Measurements from ENCODE around the gene TUNAR. TPM values are rescaled to one million over a fixed set of nuclear protein-coding genes. Genes with fewer than 3 reads are reported as not detected.

TUNAR gene
- total RNA-seq, 1 experiment from 2014 or later = not detected

GRCh38 chr14:95835121-95835730 is 41.4 kb upstream of the TUNAR start:
- intact Hi-C loops (cut with micrococcal nuclease) = no loop called here
- no peak overlapping the region for H3K4me2 ChIP-seq (ENCODE audit: low read length)
- no peaks in the 10 kb centered on the region for H3K4me1 ChIP-seq (ENCODE audit: insufficient read depth, low read length)
- H3K79me2 ChIP-seq (ENCODE audit: low read length) = no peaks in the 10 kb centered on the region
- no peaks in the 10 kb centered on the region for H3F3A ChIP-seq (ENCODE audit: low read length, unreplicated experiment)
- H3K36me3 ChIP-seq (ENCODE audit: low read depth, low read length) = no peaks in the 10 kb centered on the region
- POLR2A ChIA-PET (ENCODE audit: unreplicated experiment) = no interaction called here
- TF ChIP-seq EZH2 (IDR thresholded peaks at IDR 0.05; ENCODE audit: low read length, unreplicated experiment) (no peak), CTCF (conservative IDR thresholded peaks at IDR 0.05; ENCODE audit: low read depth, low read length) (no peak), EZH2phosphoT487 (IDR thresholded peaks at IDR 0.05; ENCODE audit: borderline replicate concordance, low read length) (no peak)
- no peaks in the 10 kb centered on the region for H3K9me2 ChIP-seq (replicated peaks; ENCODE audit: low read length)
- no peak overlapping the region for H3K9ac ChIP-seq (ENCODE audit: low read length)
- H3K27me3 ChIP-seq (ENCODE audit: low read length) = no peaks in the 10 kb centered on the region
- H3K4me3 ChIP-seq (ENCODE audit: low read length) = no peak overlapping the region
- no peak overlapping the region for H2AFZ ChIP-seq (ENCODE audit: low read length)
- ATAC-seq (no peak), DNase-seq (no peak)
- H3K9me3 ChIP-seq (ENCODE audit: low read length) = no peaks in the 10 kb centered on the region
- no peak overlapping the region for H3K27ac ChIP-seq (ENCODE audit: low read length)
- no peaks in the 10 kb centered on the region for H4K20me1 ChIP-seq (ENCODE audit: low read length)
- BruUV-seq (replicated peaks) = no TSS peak
- CTCF ChIA-PET = no interaction called here

DNA sequence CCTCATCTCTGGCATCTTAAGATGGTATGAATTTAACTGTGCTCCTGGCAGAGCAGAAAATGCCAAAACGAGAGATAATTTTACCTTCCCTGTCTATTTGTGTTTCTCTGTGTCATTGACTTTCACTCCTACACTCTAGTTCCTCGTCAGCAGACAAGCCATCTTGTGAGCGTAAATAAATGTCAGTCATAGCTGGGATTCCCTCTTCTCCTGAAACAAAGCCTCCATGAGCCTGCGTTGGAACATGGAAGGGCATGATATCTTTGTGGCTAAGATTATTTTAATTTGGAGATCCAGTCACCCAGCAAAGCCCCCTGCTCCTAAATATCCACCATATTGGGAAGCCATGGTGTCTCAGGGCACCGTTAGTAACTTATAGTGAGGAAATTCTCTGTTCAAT is 37.8 kb upstream of the TUNAR start:
- no peaks in the 10 kb centered on the region for H3K79me2 ChIP-seq (ENCODE audit: low read length)
- POLR2A ChIA-PET (ENCODE audit: unreplicated experiment) = no interaction called here
- no peaks in the 10 kb centered on the region for H3K9me3 ChIP-seq (ENCODE audit: low read length)
- H3K4me1 ChIP-seq (ENCODE audit: insufficient read depth, low read length) = no peaks in the 10 kb centered on the region
- no peak for TF ChIP-seq CTCF (conservative IDR thresholded peaks at IDR 0.05; ENCODE audit: low read depth, low read length)
- TF ChIP-seq EZH2phosphoT487 (IDR thresholded peaks at IDR 0.05; ENCODE audit: borderline replicate concordance, low read length) = no peak
- TF ChIP-seq EZH2 (IDR thresholded peaks at IDR 0.05; ENCODE audit: low read length, unreplicated experiment) = no peak
- H2AFZ ChIP-seq (ENCODE audit: low read length) = no peak overlapping the region
- DNase-seq = no peak
- H3K4me2 ChIP-seq (ENCODE audit: low read length) = no peak overlapping the region
- no TSS peak for BruUV-seq (replicated peaks)
- no peaks in the 10 kb centered on the region for H3K27me3 ChIP-seq (ENCODE audit: low read length)
- H3K4me3 ChIP-seq (ENCODE audit: low read length) = no peak overlapping the region
- no peak overlapping the region for H3K9ac ChIP-seq (ENCODE audit: low read length)
- H3K36me3 ChIP-seq (ENCODE audit: low read depth, low read length) = no peaks in the 10 kb centered on the region
- H4K20me1 ChIP-seq (ENCODE audit: low read length) = no peaks in the 10 kb centered on the region
- H3K9me2 ChIP-seq (replicated peaks; ENCODE audit: low read length) = no peaks in the 10 kb centered on the region
- H3K27ac ChIP-seq (ENCODE audit: low read length) = no peak overlapping the region
- no peak for ATAC-seq
- intact Hi-C loops (cut with micrococcal nuclease) = no loop called here
- CTCF ChIA-PET = no interaction called here
- no peaks in the 10 kb centered on the region for H3F3A ChIP-seq (ENCODE audit: low read length, unreplicated experiment)

DNA sequence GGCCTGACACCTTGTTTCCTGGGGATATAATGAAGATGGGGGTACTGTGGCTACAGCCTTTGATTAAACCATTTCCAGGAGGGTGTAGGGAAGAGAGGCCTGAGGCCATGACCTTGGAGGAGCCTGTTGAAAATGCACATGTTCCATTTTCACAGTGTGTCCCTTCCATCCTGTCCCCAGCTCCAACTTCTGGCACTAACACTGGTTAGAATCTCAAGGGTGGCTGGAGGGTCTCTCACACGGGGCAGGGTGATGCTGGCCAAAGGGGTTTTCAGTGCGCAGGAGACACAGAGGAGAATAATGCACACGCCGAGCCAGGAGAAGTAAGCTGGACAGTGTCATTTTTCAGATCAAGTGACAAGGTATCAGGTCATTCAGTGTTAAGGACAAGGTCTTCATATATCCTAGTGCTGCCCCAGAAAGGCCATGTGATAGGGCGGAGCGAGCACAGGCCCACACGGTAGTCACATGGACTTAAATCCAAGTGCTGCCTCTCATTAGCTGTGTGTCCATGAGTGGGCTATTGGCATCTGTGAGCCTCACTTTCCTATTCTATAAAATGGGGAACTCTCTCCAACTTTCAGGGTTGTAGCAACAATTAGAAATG is 36.4 kb upstream of the TUNAR start:
- TF ChIP-seq EZH2 (IDR thresholded peaks at IDR 0.05; ENCODE audit: low read length, unreplicated experiment) (no peak), EZH2phosphoT487 (IDR thresholded peaks at IDR 0.05; ENCODE audit: borderline replicate concordance, low read length) (no peak), CTCF (conservative IDR thresholded peaks at IDR 0.05; ENCODE audit: low read depth, low read length) (no peak)
- no peaks in the 10 kb centered on the region for H3K4me1 ChIP-seq (ENCODE audit: insufficient read depth, low read length)
- H3K9me3 ChIP-seq (ENCODE audit: low read length) = no peaks in the 10 kb centered on the region
- no peak overlapping the region for H2AFZ ChIP-seq (ENCODE audit: low read length)
- H3K9ac ChIP-seq (ENCODE audit: low read length) = no peak overlapping the region
- CTCF ChIA-PET = no interaction called here
- H4K20me1 ChIP-seq (ENCODE audit: low read length) = no peaks in the 10 kb centered on the region
- H3K79me2 ChIP-seq (ENCODE audit: low read length) = no peaks in the 10 kb centered on the region
- no peaks in the 10 kb centered on the region for H3F3A ChIP-seq (ENCODE audit: low read length, unreplicated experiment)
- DNase-seq = no peak
- H3K36me3 ChIP-seq (ENCODE audit: low read depth, low read length) = no peaks in the 10 kb centered on the region
- intact Hi-C loops (cut with micrococcal nuclease) = no loop called here
- BruUV-seq (replicated peaks) = no TSS peak
- H3K27me3 ChIP-seq (ENCODE audit: low read length) = no peaks in the 10 kb centered on the region
- no peak overlapping the region for H3K4me2 ChIP-seq (ENCODE audit: low read length)
- no peaks in the 10 kb centered on the region for H3K9me2 ChIP-seq (replicated peaks; ENCODE audit: low read length)
- no peak for ATAC-seq
- no peak overlapping the region for H3K4me3 ChIP-seq (ENCODE audit: low read length)
- POLR2A ChIA-PET (ENCODE audit: unreplicated experiment) = no interaction called here
- no peak overlapping the region for H3K27ac ChIP-seq (ENCODE audit: low read length)

Data from PC-3 (cell line).